ENCODE data around the gene DHX57. TPM values are rescaled to one million over a fixed set of nuclear protein-coding genes. Genes with fewer than 3 reads are reported as not detected.

DHX57 gene
- total RNA-seq, 1 donor from 2014 or later: 4.3 TPM

DNA sequence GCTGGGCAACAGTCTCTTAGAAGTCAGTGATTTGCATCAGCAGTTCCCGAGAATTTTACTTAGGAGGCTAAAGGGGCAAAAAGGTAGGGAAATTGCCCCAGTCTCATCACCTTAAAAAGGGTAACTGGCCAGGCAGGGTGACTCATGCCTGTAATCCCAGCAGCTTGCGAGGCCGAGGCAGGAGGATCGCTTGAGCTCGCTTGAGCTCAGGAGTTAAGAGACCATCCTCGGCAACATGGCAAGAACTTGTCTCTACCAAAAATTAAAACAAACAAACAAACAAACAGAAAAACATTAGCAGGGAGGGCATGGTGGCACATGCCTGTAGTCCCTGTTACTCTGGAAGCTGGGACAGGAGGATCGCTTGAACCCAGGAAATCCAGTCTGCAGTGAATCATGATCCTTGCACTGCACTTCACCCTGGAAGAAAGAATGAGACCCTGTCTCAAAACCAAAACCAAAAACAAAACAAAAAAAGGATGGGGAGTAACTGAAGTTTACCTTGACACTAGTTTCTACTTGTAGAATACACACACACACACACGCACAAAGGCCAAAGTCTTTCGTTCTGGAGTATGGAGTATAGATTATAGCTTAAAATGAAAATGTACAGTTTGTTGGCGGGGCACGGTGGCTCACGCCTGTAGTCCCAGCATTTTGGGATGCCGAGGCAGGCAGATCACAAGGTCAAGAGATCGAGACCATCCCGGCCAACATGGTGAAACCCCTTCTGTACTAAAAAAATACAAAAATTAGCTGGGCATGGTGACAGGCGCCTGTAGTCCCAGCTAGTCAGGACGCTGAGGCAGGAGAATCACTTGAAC is 100.4 kb downstream of the DHX57 start:
- H3K9me3 ChIP-seq: no peaks in the 10 kb centered on the region
- intact Hi-C loops (cut with DNase I): loop anchor here (5.0 kb wide), 1 partner anchor 102 kb away; the partner anchor contains the start of genes DHX57 and MORN2
- no peak for DNase-seq (ENCODE audit: low spot score in 2 of 2)
- no peak overlapping the region for H3K27ac ChIP-seq
- peaks cover 0 to 4% of the 10 kb centered on the region in 2 donors for H3K4me1 ChIP-seq
- no peak overlapping the region for H3K4me3 ChIP-seq
- H3K27me3 ChIP-seq: no peaks in the 10 kb centered on the region
- TF ChIP-seq, protein P1, sequence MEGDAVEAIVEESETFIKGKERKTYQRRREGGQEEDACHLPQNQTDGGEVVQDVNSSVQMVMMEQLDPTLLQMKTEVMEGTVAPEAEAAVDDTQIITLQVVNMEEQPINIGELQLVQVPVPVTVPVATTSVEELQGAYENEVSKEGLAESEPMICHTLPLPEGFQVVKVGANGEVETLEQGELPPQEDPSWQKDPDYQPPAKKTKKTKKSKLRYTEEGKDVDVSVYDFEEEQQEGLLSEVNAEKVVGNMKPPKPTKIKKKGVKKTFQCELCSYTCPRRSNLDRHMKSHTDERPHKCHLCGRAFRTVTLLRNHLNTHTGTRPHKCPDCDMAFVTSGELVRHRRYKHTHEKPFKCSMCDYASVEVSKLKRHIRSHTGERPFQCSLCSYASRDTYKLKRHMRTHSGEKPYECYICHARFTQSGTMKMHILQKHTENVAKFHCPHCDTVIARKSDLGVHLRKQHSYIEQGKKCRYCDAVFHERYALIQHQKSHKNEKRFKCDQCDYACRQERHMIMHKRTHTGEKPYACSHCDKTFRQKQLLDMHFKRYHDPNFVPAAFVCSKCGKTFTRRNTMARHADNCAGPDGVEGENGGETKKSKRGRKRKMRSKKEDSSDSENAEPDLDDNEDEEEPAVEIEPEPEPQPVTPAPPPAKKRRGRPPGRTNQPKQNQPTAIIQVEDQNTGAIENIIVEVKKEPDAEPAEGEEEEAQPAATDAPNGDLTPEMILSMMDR (IDR thresholded peaks at IDR 0.05): no peak
- no peaks in the 10 kb centered on the region for H3K36me3 ChIP-seq

DNA sequence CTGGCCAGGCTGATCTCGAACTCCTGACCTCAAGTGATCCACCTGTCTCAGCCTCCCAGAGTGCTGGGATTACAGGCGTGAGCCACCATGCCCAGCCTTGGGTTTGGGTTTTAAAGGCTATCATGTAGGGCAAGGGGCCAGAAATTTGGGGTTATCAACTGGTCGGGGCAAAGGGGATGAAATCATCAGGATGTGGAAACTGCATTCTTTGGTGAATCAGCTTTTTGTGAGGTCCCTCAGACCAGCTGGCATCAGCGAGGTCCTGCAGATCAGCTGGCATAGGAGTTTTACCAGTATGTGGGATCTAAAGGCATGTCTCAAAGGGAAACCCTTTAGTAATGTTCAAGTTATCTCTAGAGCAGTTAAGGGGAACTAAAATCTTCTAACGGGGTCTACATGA is 104.1 kb downstream of the DHX57 start:
- DNase-seq (ENCODE audit: low spot score in 2 of 2): no peak
- H3K27ac ChIP-seq: no peak overlapping the region
- TF ChIP-seq, protein P1 (IDR thresholded peaks at IDR 0.05): no peak
- H3K4me1 ChIP-seq: no peaks in the 10 kb centered on the region
- H3K4me3 ChIP-seq: no peak overlapping the region
- H3K36me3 ChIP-seq: no peaks in the 10 kb centered on the region
- intact Hi-C loops (cut with DNase I): no loop called here
- H3K9me3 ChIP-seq: no peaks in the 10 kb centered on the region
- H3K27me3 ChIP-seq: no peaks in the 10 kb centered on the region

DNA sequence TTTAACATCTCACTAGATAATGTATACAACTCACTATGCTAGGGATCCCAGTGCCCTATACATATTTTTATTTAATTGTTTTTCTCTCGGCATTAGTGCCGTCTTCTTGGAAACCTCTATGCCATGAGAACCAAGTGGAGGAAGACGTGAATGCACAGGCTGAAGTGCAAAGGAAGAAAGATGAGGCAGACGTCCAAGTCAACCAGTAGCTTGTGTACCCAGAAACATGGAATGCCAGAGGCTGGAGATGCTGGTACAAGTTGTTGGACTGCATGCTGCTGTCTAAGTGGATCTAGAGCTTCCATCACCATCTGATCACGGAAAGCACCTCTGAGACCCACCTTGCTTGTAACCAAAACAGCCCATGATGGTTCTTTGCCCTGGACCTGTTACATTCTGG is 110.2 kb downstream of the DHX57 start:
- Histone ChIP-seq H3K36me3 (no peaks in the 10 kb centered on the region), H3K9me3 (no peaks in the 10 kb centered on the region), H3K27ac (no peak overlapping the region), H3K4me3 (no peak overlapping the region), H3K27me3 (no peaks in the 10 kb centered on the region), H3K4me1 (no peaks in the 10 kb centered on the region)
- DNase-seq (ENCODE audit: low spot score in 2 of 2): no peak
- intact Hi-C loops (cut with DNase I): no loop called here
- TF ChIP-seq, protein P1 (IDR thresholded peaks at IDR 0.05): no peak

DNA sequence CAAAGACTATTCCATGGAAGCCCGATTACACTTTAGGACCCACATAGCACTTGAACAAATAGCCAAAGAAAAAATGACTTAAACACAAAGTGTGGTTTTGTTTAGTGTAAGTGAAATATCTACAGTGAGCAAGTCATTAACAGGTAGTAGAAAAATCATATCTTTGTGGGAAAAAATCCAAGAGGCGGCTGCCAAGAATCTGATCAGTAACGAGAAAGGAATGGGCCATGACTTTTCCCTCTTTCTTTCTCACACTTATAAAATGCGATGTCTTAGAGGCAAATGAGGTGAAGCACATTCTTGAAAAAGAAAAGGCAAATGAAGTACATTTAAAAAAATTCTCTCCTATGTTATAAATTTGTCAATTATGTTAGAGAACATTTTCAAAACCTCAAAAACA is 110.6 kb downstream of the DHX57 start:
- H3K9me3 ChIP-seq: no peaks in the 10 kb centered on the region
- H3K4me1 ChIP-seq: no peaks in the 10 kb centered on the region
- intact Hi-C loops (cut with DNase I): no loop called here
- no peaks in the 10 kb centered on the region for H3K36me3 ChIP-seq
- H3K4me3 ChIP-seq: no peak overlapping the region
- no peaks in the 10 kb centered on the region for H3K27me3 ChIP-seq
- TF ChIP-seq, protein P1 (IDR thresholded peaks at IDR 0.05): no peak
- no peak for DNase-seq (ENCODE audit: low spot score in 2 of 2)
- no peak overlapping the region for H3K27ac ChIP-seq

DNA sequence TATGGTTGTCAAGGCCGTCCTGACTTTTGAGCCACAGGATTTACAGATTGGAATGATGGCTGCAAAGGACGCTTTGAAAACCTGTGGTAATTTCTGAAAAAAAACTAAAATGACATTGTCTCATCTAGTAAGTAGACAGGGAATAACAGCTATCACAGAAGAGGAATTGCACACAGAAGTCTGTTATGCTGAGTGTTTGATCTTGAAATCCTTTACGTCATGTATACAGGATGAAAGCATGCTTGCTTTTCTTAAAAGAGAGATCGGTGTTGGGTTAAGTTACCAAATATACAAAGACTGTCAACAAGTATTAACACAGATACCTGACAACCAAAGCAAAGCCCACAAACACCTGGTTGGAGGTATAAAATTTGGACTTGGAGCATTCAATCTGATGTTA is 112.0 kb downstream of the DHX57 start:
- H3K4me3 ChIP-seq: no peak overlapping the region
- TF ChIP-seq, protein P1 (IDR thresholded peaks at IDR 0.05): no peak
- no peaks in the 10 kb centered on the region for H3K27me3 ChIP-seq

More for the DNA sequence above, 112.0 kb downstream of the DHX57 start:
- Histone ChIP-seq H3K9me3 (no peaks in the 10 kb centered on the region), H3K36me3 (no peaks in the 10 kb centered on the region), H3K4me1 (no peaks in the 10 kb centered on the region), H3K27ac (no peak overlapping the region)
- intact Hi-C loops (cut with DNase I): no loop called here
- no peak for DNase-seq (ENCODE audit: low spot score in 2 of 2)
